Adrenal gland (tissue), 5 donors: Measurements from ENCODE around the gene GTF3C6.

Source experiments
- CTCF ChIP-seq, 6 experiments: fragments of 450-650 bp in 4 of 6; fragments of 200-600 bp in 2 of 6; sonication (generic) in 1 of 6; IDR thresholded peaks; 1 replicate in 5 of 6; 2 replicates in 1 of 6; pipeline versions ENCODE4 v1.5.1 to v1.8.0; 2016 to 2021; ENCODE audit warnings: antibody characterized with exemption in 6 of 6, mild to moderate bottlenecking in 2 of 6, moderate library complexity in 1 of 6
- POLR2A ChIP-seq, 2 donors: fragments of 450-650 bp; IDR thresholded peaks; one replicate each; pipeline ENCODE4 v1.6.1; 2017; ENCODE audit warnings: antibody characterized with exemption in 2 of 2, mild to moderate bottlenecking in 2 of 2, moderate library complexity in 1 of 2
- donor health status: DM: no; HTN: no; CAD: no.

- TF ChIP-seq CTCF (IDR thresholded peaks at IDR 0.05) (peak; percentile 34 to 86 (median 60)), POLR2A (IDR thresholded peaks at IDR 0.05) (no peak)
Observed at GRCh38 chr6:110949679-110950285, 8.7 kb upstream of the GTF3C6 start.
